ENCODE measurements around the gene SFSWAP.
"Not testable (repeated sequence)": the region's sequence is repeated elsewhere in the genome, so short reads cannot be mapped to it uniquely, and the experiment has no call there.

DNA sequence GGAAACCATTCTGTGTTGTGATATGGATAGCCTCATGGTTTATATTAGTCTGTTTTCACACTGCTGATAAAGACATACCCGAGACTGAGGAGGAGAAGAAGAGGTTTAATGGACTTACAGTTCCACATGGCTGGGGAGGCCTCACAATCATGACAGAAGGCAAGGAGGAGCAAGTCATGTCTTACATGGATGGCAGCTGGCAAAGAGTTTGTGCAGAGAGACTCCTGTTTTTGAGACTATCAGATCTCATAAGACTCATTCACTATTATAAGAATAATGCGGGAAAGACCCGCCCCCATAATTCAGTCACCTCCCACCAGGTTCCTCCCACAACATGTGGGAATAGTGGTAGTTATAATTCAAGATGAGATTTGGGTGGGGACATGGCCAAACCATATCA lies 31.9 kb downstream of the SFSWAP start:
- TF ChIP-seq, protein P1, sequence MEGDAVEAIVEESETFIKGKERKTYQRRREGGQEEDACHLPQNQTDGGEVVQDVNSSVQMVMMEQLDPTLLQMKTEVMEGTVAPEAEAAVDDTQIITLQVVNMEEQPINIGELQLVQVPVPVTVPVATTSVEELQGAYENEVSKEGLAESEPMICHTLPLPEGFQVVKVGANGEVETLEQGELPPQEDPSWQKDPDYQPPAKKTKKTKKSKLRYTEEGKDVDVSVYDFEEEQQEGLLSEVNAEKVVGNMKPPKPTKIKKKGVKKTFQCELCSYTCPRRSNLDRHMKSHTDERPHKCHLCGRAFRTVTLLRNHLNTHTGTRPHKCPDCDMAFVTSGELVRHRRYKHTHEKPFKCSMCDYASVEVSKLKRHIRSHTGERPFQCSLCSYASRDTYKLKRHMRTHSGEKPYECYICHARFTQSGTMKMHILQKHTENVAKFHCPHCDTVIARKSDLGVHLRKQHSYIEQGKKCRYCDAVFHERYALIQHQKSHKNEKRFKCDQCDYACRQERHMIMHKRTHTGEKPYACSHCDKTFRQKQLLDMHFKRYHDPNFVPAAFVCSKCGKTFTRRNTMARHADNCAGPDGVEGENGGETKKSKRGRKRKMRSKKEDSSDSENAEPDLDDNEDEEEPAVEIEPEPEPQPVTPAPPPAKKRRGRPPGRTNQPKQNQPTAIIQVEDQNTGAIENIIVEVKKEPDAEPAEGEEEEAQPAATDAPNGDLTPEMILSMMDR (IDR thresholded peaks at IDR 0.05), result not testable (repeated sequence)
- TF ChIP-seq POLR2A (IDR thresholded peaks at IDR 0.05), result not testable (repeated sequence)
